Measurements from ENCODE around the gene PTPDC1. TPM values are rescaled to one million over a fixed set of nuclear protein-coding genes. Genes with fewer than 3 reads are reported as not detected.
"Not testable (repeated sequence)": the region's sequence is repeated elsewhere in the genome, so short reads cannot be mapped to it uniquely, and the experiment has no call there.

PTPDC1 gene
- total RNA-seq, 2 experiments from 2014 or later: 3.6 to 7.0 TPM

DNA sequence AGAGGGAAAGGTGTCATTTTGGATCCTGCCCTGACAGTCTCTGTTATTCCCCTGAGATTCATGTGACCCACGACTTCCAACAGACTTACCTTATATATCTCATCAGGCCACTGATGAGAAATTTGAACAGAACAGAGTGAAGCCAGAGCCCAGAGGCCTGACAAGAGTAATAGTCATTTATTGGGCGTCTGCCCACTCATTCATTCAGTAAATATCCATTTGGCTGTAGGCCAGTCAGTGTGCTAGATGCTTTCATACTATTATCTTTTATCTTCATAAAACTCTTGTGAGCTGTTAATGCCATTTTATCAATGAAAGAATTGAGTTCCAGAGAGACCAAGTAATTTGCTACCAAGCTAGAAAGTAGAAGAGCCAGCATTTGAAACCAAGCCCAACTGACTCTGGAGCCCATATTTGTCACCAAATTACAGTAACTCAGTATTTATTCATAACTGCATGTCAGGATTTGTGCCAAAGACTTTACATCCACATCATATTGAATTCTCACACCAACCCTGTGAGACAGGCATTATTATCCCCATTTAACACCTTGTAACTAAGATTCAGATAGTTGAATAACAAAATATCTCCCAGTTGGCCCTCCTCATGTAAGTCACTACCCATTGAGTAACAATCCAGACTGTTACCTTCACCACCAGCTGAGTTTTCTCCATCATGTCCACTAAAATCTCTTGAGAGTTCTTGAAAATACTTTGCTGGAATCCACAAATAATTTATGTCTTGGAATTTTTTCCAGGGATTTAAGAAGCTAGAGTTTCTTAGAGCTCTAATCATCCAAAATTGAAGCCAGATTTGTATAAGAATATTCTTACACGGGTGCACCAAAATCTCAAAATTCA lies 2.5 kb downstream of the PTPDC1 start:
- BruUV-seq (replicated peaks): no TSS peak
- CTCF ChIA-PET (ENCODE audit: unreplicated experiment): no interaction called here
- Histone ChIP-seq H3K27ac (ENCODE audit: low read depth, low read length, poor library complexity, severe bottlenecking) (no peak overlapping the region), H3K79me2 (ENCODE audit: insufficient read depth, low read depth, low read length) (no peaks in the 10 kb centered on the region), H3K4me1 (ENCODE audit: insufficient read depth, low read length, poor library complexity, severe bottlenecking) (no peaks in the 10 kb centered on the region), H3K9me3 (ENCODE audit: low read length) (no peaks in the 10 kb centered on the region), H4K20me1 (ENCODE audit: insufficient read depth, low read length) (no peaks in the 10 kb centered on the region), H3K4me3 (ENCODE audit: low read depth, low read length, poor library complexity, severe bottlenecking) (no peak overlapping the region), H3K36me3 (ENCODE audit: insufficient read depth, low read length) (no peaks in the 10 kb centered on the region), H3K4me2 (ENCODE audit: low read length) (no peak overlapping the region), H2AFZ (ENCODE audit: low read length) (no peak overlapping the region), H3K9me2 (ENCODE audit: insufficient read depth, low read length) (no peaks in the 10 kb centered on the region)
- no peak for TF ChIP-seq EZH2phosphoT487 (IDR thresholded peaks at IDR 0.05; ENCODE audit: borderline replicate concordance, low read depth, low read length)
- TF ChIP-seq, protein P1, sequence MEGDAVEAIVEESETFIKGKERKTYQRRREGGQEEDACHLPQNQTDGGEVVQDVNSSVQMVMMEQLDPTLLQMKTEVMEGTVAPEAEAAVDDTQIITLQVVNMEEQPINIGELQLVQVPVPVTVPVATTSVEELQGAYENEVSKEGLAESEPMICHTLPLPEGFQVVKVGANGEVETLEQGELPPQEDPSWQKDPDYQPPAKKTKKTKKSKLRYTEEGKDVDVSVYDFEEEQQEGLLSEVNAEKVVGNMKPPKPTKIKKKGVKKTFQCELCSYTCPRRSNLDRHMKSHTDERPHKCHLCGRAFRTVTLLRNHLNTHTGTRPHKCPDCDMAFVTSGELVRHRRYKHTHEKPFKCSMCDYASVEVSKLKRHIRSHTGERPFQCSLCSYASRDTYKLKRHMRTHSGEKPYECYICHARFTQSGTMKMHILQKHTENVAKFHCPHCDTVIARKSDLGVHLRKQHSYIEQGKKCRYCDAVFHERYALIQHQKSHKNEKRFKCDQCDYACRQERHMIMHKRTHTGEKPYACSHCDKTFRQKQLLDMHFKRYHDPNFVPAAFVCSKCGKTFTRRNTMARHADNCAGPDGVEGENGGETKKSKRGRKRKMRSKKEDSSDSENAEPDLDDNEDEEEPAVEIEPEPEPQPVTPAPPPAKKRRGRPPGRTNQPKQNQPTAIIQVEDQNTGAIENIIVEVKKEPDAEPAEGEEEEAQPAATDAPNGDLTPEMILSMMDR (conservative IDR thresholded peaks at IDR 0.05; ENCODE audit: low read length): no peak
- intact Hi-C loops (cut with micrococcal nuclease; ENCODE audit: unreplicated experiment): no loop called here
- POLR2A ChIA-PET: interaction anchor here (0.5 kb wide), 1 partner anchor 40 kb away, joined by 4 read pairs; no protein-coding TSS in a partner anchor
- DNase-seq (ENCODE audit: low spot score): no peak

DNA sequence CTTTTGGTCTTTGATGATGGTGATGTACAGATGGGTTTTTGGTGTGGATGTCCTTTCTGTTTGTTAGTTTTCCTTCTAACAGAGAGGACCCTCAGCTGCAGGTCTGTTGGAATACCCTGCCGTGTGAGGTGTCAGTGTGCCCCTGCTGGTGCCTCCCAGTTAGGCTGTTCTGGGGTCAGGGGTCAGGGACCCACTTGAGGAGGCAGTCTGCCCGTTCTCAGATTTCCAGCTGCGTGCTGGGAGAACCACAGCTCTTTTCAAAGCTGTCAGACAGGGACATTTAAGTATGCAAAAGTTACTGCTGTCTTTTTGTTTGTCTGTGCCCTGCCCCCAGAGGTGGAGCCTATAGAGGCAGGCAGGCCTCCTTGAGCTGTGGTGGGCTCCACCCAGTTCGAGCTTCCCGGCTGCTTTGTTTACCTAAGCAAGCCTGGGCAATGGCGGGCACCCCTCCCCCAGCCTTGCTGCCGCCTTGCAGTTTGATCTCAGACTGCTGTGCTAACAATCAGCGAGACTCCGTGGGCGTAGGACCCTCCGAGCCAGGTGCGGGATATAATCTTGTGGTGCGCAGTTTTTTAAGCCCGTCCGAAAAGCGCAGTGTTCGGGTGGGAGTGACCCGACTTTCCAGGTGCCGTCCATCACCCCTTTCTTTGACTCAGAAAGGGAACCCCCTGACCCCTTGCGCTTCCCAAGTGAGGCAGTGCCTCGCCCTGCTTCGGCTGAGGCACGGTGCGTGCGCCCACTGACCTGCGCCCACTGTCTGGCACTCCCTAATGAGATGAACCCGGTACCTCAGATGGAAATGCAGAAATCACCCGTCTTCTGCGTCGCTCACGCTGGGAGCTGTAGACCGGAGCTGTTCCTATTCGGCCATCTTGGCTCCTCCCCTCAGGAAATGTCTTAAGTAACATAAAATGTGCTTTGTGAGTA lies 10.2 kb downstream of the PTPDC1 start:
- H3K4me1 ChIP-seq (ENCODE audit: insufficient read depth, low read length, poor library complexity, severe bottlenecking); H3K4me2 ChIP-seq (ENCODE audit: low read length); POLR2A ChIA-PET: not testable (repeated sequence)

DNA sequence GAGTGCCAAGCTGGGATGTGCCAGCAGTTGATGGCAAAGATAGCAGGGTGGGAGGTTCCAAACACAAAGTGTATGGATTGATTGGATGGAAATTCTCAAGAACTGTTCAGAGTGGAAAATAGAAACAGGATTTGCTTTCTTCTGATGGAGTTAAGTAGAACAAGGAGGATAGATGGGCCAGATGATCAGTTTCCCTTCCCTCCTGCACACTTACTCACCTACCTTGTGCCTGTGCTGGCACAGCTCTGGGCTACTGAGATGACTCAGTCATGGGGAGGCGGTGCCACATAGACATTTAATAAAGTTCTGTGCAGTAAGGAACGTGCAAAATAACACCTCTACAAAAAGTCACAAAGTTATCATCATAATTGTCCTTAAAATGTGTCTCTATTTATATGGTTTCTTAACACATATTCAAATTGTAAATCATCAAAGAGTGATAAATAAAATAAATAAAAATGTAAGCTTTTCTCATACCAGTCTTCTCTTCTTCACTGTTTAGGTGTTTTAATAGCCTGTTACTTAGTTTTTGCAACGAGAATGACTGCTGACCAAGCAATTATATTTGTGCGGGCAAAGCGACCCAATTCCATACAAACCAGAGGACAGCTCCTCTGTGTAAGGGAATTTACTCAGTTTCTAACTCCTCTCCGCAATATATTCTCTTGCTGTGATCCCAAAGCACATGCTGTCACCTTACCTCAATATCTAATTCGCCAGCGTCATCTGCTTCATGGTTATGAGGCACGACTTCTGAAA lies 12.7 kb downstream of the PTPDC1 start:
- no TSS peak for BruUV-seq (replicated peaks)
- no peak overlapping the region for H3K4me3 ChIP-seq (ENCODE audit: low read depth, low read length, poor library complexity, severe bottlenecking)
- intact Hi-C loops (cut with micrococcal nuclease; ENCODE audit: unreplicated experiment): no loop called here
- no peaks in the 10 kb centered on the region for H3K79me2 ChIP-seq (ENCODE audit: insufficient read depth, low read depth, low read length)
- DNase-seq (ENCODE audit: low spot score): no peak
- no peaks in the 10 kb centered on the region for H3K9me2 ChIP-seq (ENCODE audit: insufficient read depth, low read length)
- no peaks in the 10 kb centered on the region for H3K36me3 ChIP-seq (ENCODE audit: insufficient read depth, low read length)
- H3K4me1 ChIP-seq (ENCODE audit: insufficient read depth, low read length, poor library complexity, severe bottlenecking): no peaks in the 10 kb centered on the region
- CTCF ChIA-PET (ENCODE audit: unreplicated experiment): no interaction called here
- H3K4me2 ChIP-seq (ENCODE audit: low read length): no peak overlapping the region
- H3K9me3 ChIP-seq (ENCODE audit: low read length): no peaks in the 10 kb centered on the region
- POLR2A ChIA-PET: no interaction called here
- TF ChIP-seq, protein P1 (conservative IDR thresholded peaks at IDR 0.05; ENCODE audit: low read length): no peak
- no peak for TF ChIP-seq EZH2phosphoT487 (IDR thresholded peaks at IDR 0.05; ENCODE audit: borderline replicate concordance, low read depth, low read length)
- no peak overlapping the region for H3K27ac ChIP-seq (ENCODE audit: low read depth, low read length, poor library complexity, severe bottlenecking)
- no peaks in the 10 kb centered on the region for H4K20me1 ChIP-seq (ENCODE audit: insufficient read depth, low read length)
- H2AFZ ChIP-seq (ENCODE audit: low read length): no peak overlapping the region

More for the DNA sequence above, 10.2 kb downstream of the PTPDC1 start:
- intact Hi-C loops (cut with micrococcal nuclease; ENCODE audit: unreplicated experiment); H3K4me3 ChIP-seq (ENCODE audit: low read depth, low read length, poor library complexity, severe bottlenecking); BruUV-seq (replicated peaks); H3K9me2 ChIP-seq (ENCODE audit: insufficient read depth, low read length); H3K9me3 ChIP-seq (ENCODE audit: low read length); H4K20me1 ChIP-seq (ENCODE audit: insufficient read depth, low read length); H3K79me2 ChIP-seq (ENCODE audit: insufficient read depth, low read depth, low read length); H3K36me3 ChIP-seq (ENCODE audit: insufficient read depth, low read length); H2AFZ ChIP-seq (ENCODE audit: low read length); DNase-seq (ENCODE audit: low spot score); H3K27ac ChIP-seq (ENCODE audit: low read depth, low read length, poor library complexity, severe bottlenecking); CTCF ChIA-PET (ENCODE audit: unreplicated experiment): not testable (repeated sequence)

All from OCI-LY7 (cell line).